IPS DF 6.9 (cell line): ENCODE data around the gene COL4A2.

ENCODE experiments used
- DNase-seq: peaks from one replicate; pipeline ENCODE4 v3.0.0-alpha.2; 2013; ENCODE audit warnings: low read depth, low spot score
- H3K27ac ChIP-seq: one replicate; pipeline ENCODE4 v1.5.1; 2013; ENCODE audit warnings: low read length, control low read depth
- H3K27me3 ChIP-seq: 2 replicates; pipeline ENCODE4 v1.6.1; 2013; ENCODE audit warnings: mild to moderate bottlenecking, low read length; ENCODE audit not compliant: control insufficient read depth, insufficient read depth
- H3K36me3 ChIP-seq: 2 replicates; pipeline ENCODE4 v1.6.1; 2013; ENCODE audit warnings: low read length; ENCODE audit not compliant: control insufficient read depth, insufficient read depth
- H3K4me1 ChIP-seq: 2 replicates; pipeline ENCODE4 v1.6.1; 2013; ENCODE audit warnings: low read length; ENCODE audit not compliant: control insufficient read depth, insufficient read depth
- H3K4me3 ChIP-seq: 2 replicates; pipeline ENCODE4 v1.5.1; 2013; ENCODE audit warnings: mild to moderate bottlenecking, low read length
- H3K9me3 ChIP-seq: 2 replicates; pipeline ENCODE4 v1.6.1; 2013; ENCODE audit warnings: low read length, inconsistent platforms; ENCODE audit not compliant: control insufficient read depth, insufficient read depth
- WGBS: extraction: QIAGEN DNeasy Blood & Tissue Kit; methylation state at CpG from one replicate; pipeline ENCODE4 v1.1.7; 2013; ENCODE audit warnings: mixed read lengths, missing lambda C conversion rate; ENCODE audit not compliant: insufficient read length, insufficient coverage; 5-methylcytosine and 5-hydroxymethylcytosine counted together

COL4A2 gene

DNA sequence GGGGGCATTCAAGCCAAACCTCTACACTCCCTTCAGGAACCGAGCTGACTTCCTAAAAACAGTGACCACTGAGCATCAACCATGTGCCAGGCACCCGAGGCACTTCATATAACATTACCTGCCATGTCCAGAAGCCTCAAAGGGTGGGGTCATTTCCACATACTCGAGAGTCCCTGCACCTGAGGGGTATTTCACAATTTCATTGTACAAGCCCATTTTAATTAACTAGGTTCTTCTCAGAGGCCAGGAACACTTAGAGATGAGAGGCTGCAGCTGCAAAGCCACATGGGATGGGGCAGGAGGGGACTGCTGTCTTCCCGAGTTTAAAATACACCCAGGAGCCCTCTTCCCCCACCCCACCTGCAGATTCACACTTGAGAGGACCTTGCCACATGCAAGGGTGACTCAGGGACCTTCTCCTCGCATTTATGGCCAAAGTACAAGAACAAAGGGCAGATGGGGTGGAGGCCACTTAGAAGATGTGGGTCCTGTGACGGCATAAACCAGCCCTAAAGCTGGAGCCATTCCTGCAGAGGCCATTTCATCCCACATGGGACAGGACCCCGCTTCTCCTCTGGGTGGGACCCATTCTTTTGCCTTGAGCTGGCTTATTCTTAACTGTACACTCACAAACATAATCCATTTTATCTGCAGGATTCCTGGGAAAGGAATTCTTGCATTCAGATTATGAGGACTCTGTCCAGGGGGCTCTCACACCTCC, 210.6 kb downstream of the COL4A2 start:
- peaks cover 1% of the 10 kb centered on the region; the same call in 1 of the 2 replicates for H3K36me3 ChIP-seq
- no peaks in the 10 kb centered on the region for H3K9me3 ChIP-seq
- no peak overlapping the region for H3K27ac ChIP-seq
- H3K27me3 ChIP-seq: no peaks in the 10 kb centered on the region
- DNase-seq: no peak
- no peak overlapping the region for H3K4me3 ChIP-seq
- whole genome bisulfite sequencing: no CpG with 5 or more reads among the region's 7 CpGs
- H3K4me1 ChIP-seq: peaks cover 1% of the 10 kb centered on the region; the same call in 1 of the 2 replicates

DNA sequence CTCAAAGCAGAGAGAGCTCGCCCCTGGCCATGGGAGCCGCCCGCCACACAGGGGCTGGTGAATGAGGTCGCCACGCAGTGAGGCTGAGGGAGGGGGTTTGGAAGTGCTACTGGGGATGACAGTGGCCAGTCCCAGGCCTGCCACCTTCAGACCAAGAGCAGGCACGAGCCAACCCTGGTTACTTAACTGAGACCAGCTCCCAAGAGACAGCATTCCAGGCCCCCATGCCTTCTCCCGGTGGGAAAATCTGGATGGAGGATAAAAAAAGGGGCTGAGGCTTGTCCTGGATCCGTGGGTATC, 211.1 kb downstream of the COL4A2 start:
- DNase-seq: no peak
- no CpG with 5 or more reads among the region's 8 CpGs for WGBS
- H3K9me3 ChIP-seq: no peaks in the 10 kb centered on the region

DNA sequence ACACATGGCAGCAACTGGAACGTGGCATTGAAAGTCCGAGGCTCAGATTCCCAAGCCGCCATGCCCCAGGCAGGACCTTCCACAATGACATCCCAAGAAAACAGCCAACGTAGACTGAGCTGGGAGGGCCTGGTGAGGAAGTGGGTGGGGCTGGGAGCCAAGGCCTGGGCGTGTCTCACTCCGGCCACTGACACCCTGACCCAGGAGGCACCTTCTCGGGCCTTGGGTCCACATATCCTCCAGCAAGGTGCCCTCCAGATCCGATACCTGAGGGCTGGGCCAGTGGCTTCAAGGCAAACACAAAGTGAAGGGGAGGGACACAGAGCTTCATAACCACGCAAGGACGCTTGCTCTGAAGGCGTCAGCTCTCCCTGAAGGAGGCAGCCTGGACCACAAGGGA, 211.5 kb downstream of the COL4A2 start:
- Histone ChIP-seq H3K4me3 (no peak overlapping the region), H3K4me1 (peaks cover 1% of the 10 kb centered on the region; the same call in 1 of the 2 replicates), H3K36me3 (no peaks in the 10 kb centered on the region), H3K27me3 (no peaks in the 10 kb centered on the region), H3K9me3 (no peaks in the 10 kb centered on the region), H3K27ac (no peak overlapping the region)
- no peak for DNase-seq
- WGBS: no CpG with 5 or more reads among the region's 11 CpGs

More for the DNA sequence above, 211.1 kb downstream of the COL4A2 start:
- Histone ChIP-seq H3K4me1 (peaks cover 1% of the 10 kb centered on the region; the same call in 1 of the 2 replicates), H3K4me3 (no peak overlapping the region), H3K27ac (no peak overlapping the region), H3K27me3 (no peaks in the 10 kb centered on the region), H3K36me3 (no peaks in the 10 kb centered on the region)

DNA sequence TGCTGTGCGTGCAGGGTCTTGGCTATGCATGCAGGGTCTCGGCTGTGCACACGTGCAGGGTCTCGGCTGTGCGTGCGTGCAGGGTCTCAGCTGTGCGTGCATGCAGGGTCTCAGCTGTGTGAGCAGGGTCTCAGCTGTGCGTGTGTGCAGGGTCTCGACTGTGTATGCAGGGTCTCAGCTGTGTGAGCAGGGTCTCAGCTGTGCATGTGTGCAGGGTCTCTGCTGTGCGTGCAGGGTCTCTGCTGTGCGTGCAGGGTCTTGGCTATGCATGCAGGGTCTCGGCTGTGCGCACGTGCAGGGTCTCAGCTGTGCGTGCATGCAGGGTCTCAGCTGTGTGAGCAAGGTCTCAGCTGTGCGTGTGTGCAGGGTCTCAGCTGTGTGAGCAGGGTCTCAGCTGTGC, 212.0 kb downstream of the COL4A2 start:
- Histone ChIP-seq H3K36me3 (no peaks in the 10 kb centered on the region), H3K4me3 (no peak overlapping the region), H3K27me3 (no peaks in the 10 kb centered on the region), H3K9me3 (no peaks in the 10 kb centered on the region), H3K27ac (no peak overlapping the region), H3K4me1 (peaks cover 1% of the 10 kb centered on the region; the same call in 1 of the 2 replicates)
- no CpG with 5 or more reads among the region's 16 CpGs for WGBS
- DNase-seq: no peak

DNA sequence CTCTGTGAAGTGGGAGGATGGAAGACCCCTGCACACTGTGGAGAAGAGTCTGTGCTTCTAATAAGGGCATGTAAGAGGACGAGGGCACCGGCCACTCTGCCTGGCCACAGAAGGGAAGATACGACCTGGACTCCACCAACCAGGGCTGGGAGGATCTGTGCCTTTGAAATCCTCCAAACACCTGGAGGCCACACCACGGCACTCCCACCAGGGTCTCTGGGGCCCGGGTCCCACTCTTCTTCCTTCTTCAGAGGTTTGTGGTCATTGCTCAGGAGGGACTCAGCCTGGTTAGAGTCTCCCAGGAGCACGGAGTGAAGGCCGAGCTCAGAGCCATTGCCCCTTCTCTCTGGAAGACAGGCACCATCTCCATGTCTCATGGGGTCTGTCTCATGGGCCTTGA, 212.4 kb downstream of the COL4A2 start:
- Histone ChIP-seq H3K4me3 (no peak overlapping the region), H3K4me1 (peaks cover 1% of the 10 kb centered on the region; the same call in 1 of the 2 replicates), H3K27me3 (no peaks in the 10 kb centered on the region), H3K9me3 (no peaks in the 10 kb centered on the region), H3K36me3 (no peaks in the 10 kb centered on the region), H3K27ac (no peak overlapping the region)
- no peak for DNase-seq
- no CpG with 5 or more reads among the region's 7 CpGs for WGBS

DNA sequence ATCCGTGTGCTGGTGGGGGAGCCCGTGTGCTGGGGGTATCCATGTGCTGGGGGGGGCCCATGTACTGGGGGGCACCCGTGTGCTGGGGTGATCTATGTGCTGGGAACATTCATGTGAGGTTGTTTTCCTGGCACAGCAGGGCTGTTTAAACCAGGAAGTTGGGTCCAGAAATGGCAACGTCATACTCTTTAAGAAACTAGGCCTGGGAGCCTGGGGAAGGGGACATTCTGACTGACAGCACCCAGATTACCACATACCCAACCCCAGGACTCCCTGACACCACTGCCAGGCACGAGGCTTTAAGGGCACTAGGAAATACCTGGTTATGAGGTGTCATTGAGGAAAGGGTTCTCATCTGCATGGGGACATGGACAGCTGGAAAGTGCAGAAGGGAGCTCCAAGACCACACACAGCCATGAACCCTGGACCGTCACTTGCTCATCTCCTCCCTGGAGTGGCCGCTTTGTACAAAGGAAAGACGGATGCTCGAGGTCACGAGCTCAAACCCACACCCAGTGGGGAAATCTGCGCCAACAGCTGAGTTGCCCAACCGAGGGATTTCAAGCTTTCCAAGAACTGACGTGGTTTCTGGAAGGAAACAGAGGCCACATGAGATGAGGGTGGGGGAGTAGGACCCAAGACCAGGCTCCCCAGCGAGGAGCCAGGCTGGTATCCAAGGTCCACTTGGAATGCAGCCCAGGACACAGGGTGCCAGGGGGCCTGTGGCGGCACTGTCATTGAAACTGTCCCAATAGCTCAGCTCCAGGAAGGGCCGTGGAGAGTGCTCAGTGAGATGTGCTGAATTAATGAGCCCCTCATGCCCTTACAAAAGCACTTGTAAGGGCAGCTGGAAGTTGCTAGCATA, 213.6 kb downstream of the COL4A2 start:
- DNase-seq: no peak

DNA sequence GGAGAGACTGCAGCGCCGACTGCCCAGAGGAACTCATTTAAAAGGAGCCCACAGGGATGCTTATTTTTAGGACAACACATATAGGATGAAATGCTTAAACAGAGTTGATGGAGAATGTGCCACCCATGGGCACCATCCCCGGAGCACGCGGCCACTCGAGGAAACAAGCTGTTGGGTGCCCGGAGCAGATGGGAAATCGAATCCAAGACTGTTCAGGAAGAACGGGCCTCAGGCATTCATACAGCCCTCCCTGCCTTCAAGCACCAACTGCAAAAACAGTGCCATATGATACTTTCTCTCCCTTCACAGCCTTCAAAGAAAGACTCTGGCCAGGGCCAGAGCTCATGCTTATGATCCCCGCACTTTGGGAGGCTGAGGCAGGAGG, 214.2 kb downstream of the COL4A2 start:
- H3K27me3 ChIP-seq: no peaks in the 10 kb centered on the region
- no peak overlapping the region for H3K27ac ChIP-seq
- no peaks in the 10 kb centered on the region for H3K36me3 ChIP-seq
- WGBS: no CpG with 5 or more reads among the region's 10 CpGs
- H3K4me1 ChIP-seq: no peaks in the 10 kb centered on the region; the same call in none of the 2 replicates
- H3K4me3 ChIP-seq: no peak overlapping the region
- no peaks in the 10 kb centered on the region for H3K9me3 ChIP-seq
- DNase-seq: no peak

More for the DNA sequence above, 213.6 kb downstream of the COL4A2 start:
- no CpG with 5 or more reads among the region's 16 CpGs for WGBS
- Histone ChIP-seq H3K27ac (no peak overlapping the region), H3K36me3 (no peaks in the 10 kb centered on the region), H3K9me3 (no peaks in the 10 kb centered on the region), H3K4me1 (no peaks in the 10 kb centered on the region; the same call in none of the 2 replicates), H3K4me3 (no peak overlapping the region), H3K27me3 (no peaks in the 10 kb centered on the region)

DNA sequence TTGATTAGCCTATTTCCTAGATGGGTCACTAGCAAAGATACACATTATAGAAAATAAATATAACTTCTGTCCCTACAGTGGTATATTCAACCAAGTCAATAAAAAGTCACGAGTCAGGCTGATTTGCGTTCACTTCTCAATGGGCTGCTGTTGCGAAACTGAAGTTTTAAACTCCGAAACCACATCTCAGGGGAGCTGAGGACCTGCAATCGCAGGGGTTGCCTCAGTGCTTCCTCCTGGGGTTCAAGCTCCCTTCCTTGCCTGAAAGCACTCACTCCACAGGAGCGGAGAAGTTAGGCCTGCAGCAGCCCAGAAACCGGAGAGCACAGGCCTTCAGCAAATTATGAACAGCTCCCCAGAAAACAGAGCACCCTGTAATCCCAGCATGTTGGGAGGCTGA, 214.9 kb downstream of the COL4A2 start:
- Histone ChIP-seq H3K4me3 (no peak overlapping the region), H3K27me3 (no peaks in the 10 kb centered on the region), H3K27ac (no peak overlapping the region), H3K4me1 (no peaks in the 10 kb centered on the region; the same call in none of the 2 replicates), H3K36me3 (no peaks in the 10 kb centered on the region), H3K9me3 (no peaks in the 10 kb centered on the region)
- no peak for DNase-seq
- WGBS: no CpG with 5 or more reads among the region's 7 CpGs

DNA sequence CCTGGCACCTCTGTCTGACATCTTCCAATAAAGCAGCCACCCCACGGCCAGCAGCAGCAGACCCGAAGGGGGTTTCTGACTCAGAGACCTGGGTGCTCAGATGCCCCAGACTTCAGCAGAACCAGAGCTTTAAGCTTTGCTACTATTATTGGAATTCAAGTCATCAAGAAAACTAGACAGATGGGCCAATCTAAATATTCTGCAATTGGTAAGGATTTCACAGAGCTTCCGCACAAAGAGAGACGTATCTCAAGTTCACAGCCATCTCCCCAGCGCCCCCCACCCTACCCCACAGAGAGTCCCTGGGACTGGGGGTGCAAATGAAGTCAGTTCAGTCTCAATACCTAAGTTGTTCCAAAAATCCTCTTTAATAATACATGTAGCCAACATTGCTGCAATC, 215.6 kb downstream of the COL4A2 start:
- Histone ChIP-seq H3K27ac (no peak overlapping the region), H3K4me1 (peaks cover 2% of the 10 kb centered on the region), H3K4me3 (no peak overlapping the region), H3K36me3 (no peaks in the 10 kb centered on the region), H3K9me3 (no peaks in the 10 kb centered on the region), H3K27me3 (no peaks in the 10 kb centered on the region)
- WGBS: no CpG with 5 or more reads among the region's 5 CpGs
- DNase-seq: no peak

DNA sequence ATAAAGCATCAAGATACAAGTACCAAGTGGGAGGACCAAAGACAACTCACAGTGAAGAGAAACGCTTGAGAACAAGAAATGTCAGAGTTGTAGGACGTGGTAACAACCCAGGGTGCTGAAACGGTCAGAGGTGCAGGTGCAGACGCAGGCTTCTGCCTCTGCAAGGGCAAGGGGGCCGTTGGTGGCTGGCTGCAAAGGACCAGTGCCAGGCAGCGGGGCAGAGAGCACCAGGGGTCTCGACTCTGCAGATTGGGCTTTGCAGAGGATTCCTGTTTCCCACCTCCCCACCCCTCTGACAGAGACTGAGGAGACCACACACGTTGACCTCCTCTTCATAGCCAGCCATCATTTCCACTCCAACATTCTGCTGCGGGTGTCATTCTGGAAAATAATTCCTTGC, 216.1 kb downstream of the COL4A2 start:
- WGBS: no CpG with 5 or more reads among the region's 9 CpGs
- no peak overlapping the region for H3K4me3 ChIP-seq
- H3K4me1 ChIP-seq: peaks cover 2% of the 10 kb centered on the region
- no peaks in the 10 kb centered on the region for H3K9me3 ChIP-seq
- no peak overlapping the region for H3K27ac ChIP-seq
- H3K27me3 ChIP-seq: no peaks in the 10 kb centered on the region
- no peak for DNase-seq
- H3K36me3 ChIP-seq: no peaks in the 10 kb centered on the region
